MM.1S (cell line): ENCODE results near the gene ARPIN.

Source experiments
- CTCF ChIP-seq: fragments of 300-600 bp; sonication (generic); IDR thresholded peaks from 2 replicates; pipeline ENCODE4 v1.5.1; 2016; ENCODE audit warnings: antibody characterized with exemption, low read length, mixed read lengths
- EZH2 ChIP-seq: fragments of 300-600 bp; sonication (generic); optimal IDR thresholded peaks from 2 replicates; pipeline ENCODE3; 2017; ENCODE audit warnings: low read depth, mild to moderate bottlenecking, antibody characterized with exemption, low read length, mixed read lengths
- EZH2phosphoT487 ChIP-seq: fragments of 300-600 bp; sonication (generic); IDR thresholded peaks from 2 replicates; pipeline ENCODE4 v1.6.1; 2018; ENCODE audit warnings: antibody characterized with exemption, low read length

- no peak for TF ChIP-seq EZH2
- no peak for TF ChIP-seq CTCF
- TF ChIP-seq EZH2phosphoT487, result no peak
Observed at GRCh38 chr15:89864958-89865739, 47.6 kb downstream of the ARPIN start.
